A172 (cell line): ENCODE data around the gene PEPD. TPM values are rescaled to one million over a fixed set of nuclear protein-coding genes. Genes with fewer than 3 reads are reported as not detected.
A peak's percentile ranks its signal among the peaks of the same experiment; 100 is the strongest.

ENCODE experiments used
- DNase-seq: peaks from one replicate; pipeline ENCODE4 v3.0.0-alpha.2; 2015; ENCODE audit warnings: low spot score
- total RNA-seq: library from RNA; depleted of rRNA; stranded (reverse); fragments of >200 nt; shearing (Covaris generic); gene quantifications from 2 replicates; pipeline ENCODE4 v1.2.3, GENCODE V29; 2014

The PEPD gene
- total RNA-seq, 1 experiment from 2014 or later = 72.3 TPM

- no peak for DNase-seq
These were observed 99.0 kb downstream of the PEPD start for GRCh38 chr19:33422369-33423180.

GRCh38 chr19:33421368-33421767 is 100.2 kb downstream of the PEPD start:
- DNase-seq = no peak

GRCh38 chr19:33420821-33421220 is 100.8 kb downstream of the PEPD start:
- no peak for DNase-seq

GRCh38 chr19:33419788-33420130 is 101.8 kb downstream of the PEPD start:
- DNase-seq = no peak

- DNase-seq = no peak
These were observed 102.5 kb downstream of the PEPD start for GRCh38 chr19:33418871-33419787.

- no peak for DNase-seq
These were observed 103.1 kb downstream of the PEPD start for GRCh38 chr19:33418461-33418860.

GRCh38 chr19:33417751-33418150 is 103.8 kb downstream of the PEPD start:
- DNase-seq = no peak

- peak; percentile 74 for DNase-seq
These were observed 105.0 kb downstream of the PEPD start for GRCh38 chr19:33416307-33417215.

GRCh38 chr19:33414667-33415605 is 106.7 kb downstream of the PEPD start:
- no peak for DNase-seq

GRCh38 chr19:33413868-33414666 is 107.5 kb downstream of the PEPD start:
- DNase-seq = no peak

- no peak for DNase-seq
These were observed 108.2 kb downstream of the PEPD start for GRCh38 chr19:33413426-33413725.

GRCh38 chr19:33412601-33413425 is 108.8 kb downstream of the PEPD start:
- DNase-seq = no peak

- DNase-seq = no peak
These were observed 109.9 kb downstream of the PEPD start for GRCh38 chr19:33411621-33412180.

GRCh38 chr19:33410915-33411401 is 110.6 kb downstream of the PEPD start:
- no peak for DNase-seq

- DNase-seq = no peak
These were observed 111.5 kb downstream of the PEPD start for GRCh38 chr19:33409906-33410685.

GRCh38 chr19:33408538-33409434 is 112.8 kb downstream of the PEPD start:
- no peak for DNase-seq

GRCh38 chr19:33408116-33408515 is 113.5 kb downstream of the PEPD start:
- no peak for DNase-seq
